NT2/D1 (cell line): ENCODE results near the gene NUDT2.
A peak's percentile ranks its signal among the peaks of the same experiment; 100 is the strongest.

ENCODE experiments used
- DNase-seq: peaks from one replicate; pipeline ENCODE4 v3.0.0-alpha.2; 2011; ENCODE audit warnings: low read depth, low spot score
- H3K27me3 ChIP-seq: 2 replicates; pipeline ENCODE4 v1.6.0; 2011; ENCODE audit warnings: mild to moderate bottlenecking; ENCODE audit not compliant: insufficient read length, insufficient read depth
- H3K36me3 ChIP-seq: 2 replicates; pipeline ENCODE4 v1.6.1; 2011; ENCODE audit warnings: mild to moderate bottlenecking, low read length, mixed read lengths; ENCODE audit not compliant: insufficient read depth, insufficient read length
- H3K4me1 ChIP-seq: 2 replicates; pipeline ENCODE4 v1.5.1; 2011; ENCODE audit not compliant: insufficient read depth, insufficient read length
- H3K4me3 ChIP-seq: 2 replicates; pipeline ENCODE4 v1.5.1; 2011; ENCODE audit warnings: low read depth; ENCODE audit not compliant: insufficient read length
- H3K9ac ChIP-seq: 2 replicates; pipeline ENCODE4 v1.6.0; 2011; ENCODE audit warnings: low read depth; ENCODE audit not compliant: insufficient read length
- H3K9me3 ChIP-seq: 2 replicates; pipeline ENCODE4 v1.5.1; 2011; ENCODE audit warnings: mild to moderate bottlenecking, low read length; ENCODE audit not compliant: insufficient read depth
- SUZ12 ChIP-seq: IDR thresholded peaks from 2 replicates; pipeline ENCODE4 v1.6.1; 2011; ENCODE audit not compliant: insufficient read length, insufficient read depth; ENCODE audit errors: extremely low read depth
- YY1 ChIP-seq: IDR thresholded peaks from 2 replicates; pipeline ENCODE4 v1.6.1; 2011; ENCODE audit not compliant: insufficient read length, insufficient read depth
- ZNF274 ChIP-seq: IDR thresholded peaks from 2 replicates; pipeline ENCODE4 v1.6.1; 2011; ENCODE audit warnings: mild to moderate bottlenecking, low read depth, low read length

NUDT2 gene

GRCh38 chr9:34372467-34373011 lies 43.2 kb downstream of the NUDT2 start:
- Histone ChIP-seq H3K4me1 (peaks cover 6% of the 10 kb centered on the region), H3K9me3 (peaks cover 33% of the 10 kb centered on the region; the same call in 1 of the 2 replicates), H3K27me3 (peaks cover 3% of the 10 kb centered on the region), H3K36me3 (peaks cover 38% of the 10 kb centered on the region), H3K9ac (no peak overlapping the region), H3K4me3 (no peak overlapping the region)
- no peak for DNase-seq
- TF ChIP-seq ZNF274: no peak
- TF ChIP-seq YY1: no peak
- TF ChIP-seq SUZ12: no peak

- no peak overlapping the region for H3K4me3 ChIP-seq
- peaks cover 6% of the 10 kb centered on the region for H3K4me1 ChIP-seq
- no peak overlapping the region for H3K9ac ChIP-seq
- DNase-seq: no peak
- TF ChIP-seq SUZ12 (no peak), YY1 (no peak), ZNF274 (no peak)
- H3K27me3 ChIP-seq: peaks cover 14% of the 10 kb centered on the region
- H3K36me3 ChIP-seq: peaks cover 38% of the 10 kb centered on the region
- H3K9me3 ChIP-seq: peaks cover 21% of the 10 kb centered on the region; the same call in 1 of the 2 replicates
Observed at GRCh38 chr9:34373749-34374148, 44.4 kb downstream of the NUDT2 start.

- Histone ChIP-seq H3K4me1 (peaks cover 6% of the 10 kb centered on the region), H3K9ac (no peak overlapping the region), H3K4me3 (no peak overlapping the region), H3K9me3 (peaks cover 15% of the 10 kb centered on the region; the same call in 1 of the 2 replicates), H3K27me3 (peaks cover 20% of the 10 kb centered on the region), H3K36me3 (peaks cover 34% of the 10 kb centered on the region)
- no peak for DNase-seq
- TF ChIP-seq YY1 (no peak), ZNF274 (no peak)
Observed at GRCh38 chr9:34374339-34374738, 45.0 kb downstream of the NUDT2 start.

DNA sequence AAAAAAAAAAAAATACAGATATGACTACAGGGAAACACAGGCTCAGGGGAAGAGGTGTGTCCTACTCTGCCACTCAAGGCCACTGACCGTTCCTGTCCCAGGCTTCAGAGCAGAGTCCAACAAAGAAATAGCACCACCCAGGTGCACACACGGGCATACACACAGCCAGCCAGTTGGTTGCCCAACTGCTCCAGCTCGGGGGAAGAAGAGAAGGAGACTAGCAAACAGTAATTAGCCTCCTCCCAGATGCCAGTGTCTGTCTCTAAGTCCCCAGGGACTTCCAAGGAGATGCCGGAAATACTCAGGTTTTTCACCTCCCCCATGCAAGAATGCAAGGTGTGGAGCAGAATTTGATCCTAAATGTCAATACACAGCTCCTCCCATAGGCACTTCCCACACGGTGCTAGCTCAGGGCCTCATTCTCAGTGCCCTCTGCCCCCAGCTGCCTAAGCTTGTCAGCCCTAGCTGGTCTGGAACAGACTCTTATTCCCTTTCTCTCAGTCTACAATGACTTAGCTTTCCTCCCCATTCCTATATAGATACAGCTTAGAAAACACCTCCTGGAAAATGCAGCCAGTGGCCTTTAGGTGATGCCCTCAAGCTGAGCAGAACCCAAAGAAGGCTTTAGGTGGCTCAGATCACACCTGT lies 45.7 kb downstream of the NUDT2 start:
- Histone ChIP-seq H3K9ac (peak overlapping the region; percentile 57), H3K9me3 (peaks cover 15% of the 10 kb centered on the region; the same call in 1 of the 2 replicates), H3K36me3 (peaks cover 28% of the 10 kb centered on the region), H3K4me1 (peaks cover 6% of the 10 kb centered on the region), H3K4me3 (no peak overlapping the region), H3K27me3 (peaks cover 23% of the 10 kb centered on the region)
- TF ChIP-seq ZNF274: no peak
- no peak for TF ChIP-seq YY1
- no peak for TF ChIP-seq SUZ12
- DNase-seq: no peak

DNA sequence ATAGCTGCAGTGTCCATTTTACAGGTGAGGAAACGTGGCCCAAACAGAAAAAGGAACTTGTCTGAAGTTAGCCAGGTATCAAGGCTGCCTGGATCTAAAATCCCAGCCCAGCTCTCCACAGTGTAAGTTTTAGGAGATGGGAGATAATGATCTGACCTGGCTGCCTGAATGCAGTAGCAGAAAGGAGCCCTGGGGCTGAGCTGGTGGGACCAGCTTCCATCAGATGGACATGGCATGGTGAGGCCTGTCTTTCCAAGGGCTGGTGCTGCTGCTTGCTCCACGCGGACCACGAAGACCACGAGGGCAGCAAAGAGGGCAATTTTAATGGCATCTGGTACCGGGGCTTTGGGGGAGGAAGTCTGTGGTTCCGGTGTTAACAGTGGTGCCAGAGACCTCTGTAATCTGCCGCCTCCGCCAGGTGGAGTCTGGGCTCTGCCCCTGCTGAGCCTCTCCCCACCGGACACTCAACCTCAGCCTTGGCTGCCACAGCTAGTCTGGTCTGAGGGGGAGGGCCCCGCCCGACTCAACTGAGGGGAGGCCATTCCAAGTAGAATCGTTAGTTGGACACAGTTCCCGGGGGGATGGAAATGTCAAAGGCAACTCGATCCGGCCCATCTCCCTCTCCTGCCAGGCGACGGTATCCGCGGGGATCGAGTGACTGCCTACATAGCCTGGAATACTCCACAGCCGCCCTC lies 46.7 kb downstream of the NUDT2 start:
- H3K36me3 ChIP-seq: peaks cover 17% of the 10 kb centered on the region
- peak overlapping the region; percentile 89 for H3K9ac ChIP-seq
- peaks cover 6% of the 10 kb centered on the region for H3K4me1 ChIP-seq
- DNase-seq: no peak
- TF ChIP-seq SUZ12 (no peak), ZNF274 (no peak), YY1 (no peak)
- peaks cover 14% of the 10 kb centered on the region; the same call in 1 of the 2 replicates for H3K9me3 ChIP-seq
- peak overlapping the region; percentile 77 for H3K4me3 ChIP-seq
- peaks cover 32% of the 10 kb centered on the region for H3K27me3 ChIP-seq

DNA sequence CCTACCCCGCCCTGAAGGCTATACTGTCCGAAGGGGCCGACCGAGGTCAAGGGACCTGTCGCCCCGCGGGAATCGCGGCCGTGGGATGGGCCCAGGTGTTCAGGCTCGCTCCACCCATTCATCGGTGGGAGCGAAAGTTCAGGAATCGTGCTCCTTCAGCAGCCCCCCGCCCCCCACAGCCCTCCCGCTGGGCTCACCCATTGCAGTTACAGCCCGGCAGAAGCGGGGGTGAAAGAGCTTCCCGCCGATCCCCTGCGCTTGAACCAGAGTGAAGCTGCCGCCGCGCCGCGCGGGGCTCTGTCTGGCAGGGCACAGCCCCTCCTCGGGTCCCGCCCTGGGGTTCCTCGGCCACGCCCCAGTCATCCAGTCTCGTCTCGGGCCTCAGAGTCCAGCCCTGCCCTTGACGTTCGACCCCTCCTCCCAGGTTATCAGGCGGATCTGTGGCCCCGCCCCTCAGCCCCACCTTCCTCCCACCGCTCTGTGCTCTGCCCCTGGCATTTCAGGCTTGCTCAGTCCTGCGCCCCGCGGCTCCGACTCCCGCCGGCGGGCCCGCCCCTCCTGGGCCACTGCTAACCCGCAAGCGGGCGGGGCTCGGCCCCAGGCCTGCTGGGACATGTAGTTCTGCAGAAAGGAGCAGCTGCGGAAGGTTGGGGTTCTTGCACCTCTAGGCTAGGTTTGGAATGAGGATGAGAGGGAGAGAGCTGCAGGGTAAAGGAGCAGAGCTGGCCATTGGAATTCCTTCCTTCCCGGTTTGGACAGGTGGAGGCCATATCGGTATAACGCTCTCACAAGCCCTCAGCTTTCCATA lies 47.4 kb downstream of the NUDT2 start, which contains the start of gene MYORG:
Gene MYORG (minus strand): TSS at position 303 of the 808 bp plus-strand sequence. CDS start 3,955 bp downstream, outside the sequence.
- TF ChIP-seq SUZ12: no peak
- no peak for TF ChIP-seq YY1
- TF ChIP-seq ZNF274: no peak
- Histone ChIP-seq H3K4me3 (peak within 1 kb of the TSS; percentile 77), H3K9me3 (peaks cover 7% of the 10 kb centered on the region; the same call in 1 of the 2 replicates), H3K4me1 (peaks cover 6% of the 10 kb centered on the region), H3K36me3 (peaks cover 10% of the 10 kb centered on the region), H3K9ac (peak within 1 kb of the TSS; percentile 89), H3K27me3 (peaks cover 39% of the 10 kb centered on the region)
- DNase-seq: peak; percentile 99
